Fibroblast of skin of right biceps (primary cell): Measurements from ENCODE around the gene NASP.
"Not testable (repeated sequence)": the region's sequence is repeated elsewhere in the genome, so short reads cannot be mapped to it uniquely, and the experiment has no call there.

Source experiments
- DNase-seq: peaks from one replicate; pipeline ENCODE4 v3.0.0-alpha.2; 2013

NASP gene

DNA sequence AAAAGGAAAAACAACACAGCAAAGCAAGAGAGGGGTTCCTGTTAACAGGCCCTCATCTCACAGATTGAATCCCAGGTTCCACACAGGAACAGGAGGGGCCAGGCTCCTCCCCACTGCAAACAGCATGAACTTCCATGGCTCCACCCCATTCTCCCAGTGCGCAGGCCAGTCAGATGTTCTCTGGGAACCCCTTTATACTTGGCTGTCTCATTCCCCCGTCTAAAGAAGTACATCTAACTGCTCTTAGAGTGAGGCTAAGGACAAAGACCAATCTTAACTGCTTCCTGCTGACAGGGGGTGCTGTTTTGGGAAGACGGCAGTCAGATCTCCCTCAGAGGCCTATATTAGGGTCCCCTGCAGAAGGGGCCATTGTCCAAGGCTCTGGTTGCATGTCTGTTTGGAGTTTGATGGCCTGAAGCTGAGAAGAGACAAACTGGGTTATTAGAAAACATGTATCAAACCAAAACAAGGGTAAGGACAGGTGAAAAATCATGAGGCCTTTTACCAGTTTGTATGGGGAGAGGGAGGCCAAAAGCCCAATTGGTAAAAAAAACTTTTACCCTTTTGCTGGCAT, 10.5 kb upstream of the NASP start:
- DNase-seq = no peak

DNA sequence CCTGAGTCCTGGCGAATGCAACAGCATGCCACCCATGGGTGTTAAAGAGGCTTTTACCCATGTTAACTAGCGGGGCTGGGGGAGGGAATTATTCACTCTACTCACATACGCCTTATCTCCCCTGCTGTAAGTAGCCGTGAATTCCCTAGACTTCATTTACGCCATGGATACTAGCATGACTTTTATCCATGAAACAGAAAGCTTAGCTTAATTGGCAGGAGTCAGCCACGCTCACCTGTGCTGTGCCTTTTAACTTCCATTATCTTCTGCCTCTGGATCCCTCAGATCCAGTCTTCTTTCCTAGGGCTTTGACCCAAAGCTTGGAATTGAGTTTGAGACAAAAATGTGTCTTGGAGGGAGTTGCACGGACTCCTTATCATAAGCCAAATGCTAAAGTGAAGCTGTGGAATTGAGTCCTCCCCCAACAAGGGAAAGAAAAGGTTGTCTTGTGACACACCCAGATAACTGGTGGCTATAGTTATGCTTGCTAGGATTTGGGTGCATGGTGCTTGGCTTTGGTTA, 9.7 kb upstream of the NASP start:
- DNase-seq = no peak

DNA sequence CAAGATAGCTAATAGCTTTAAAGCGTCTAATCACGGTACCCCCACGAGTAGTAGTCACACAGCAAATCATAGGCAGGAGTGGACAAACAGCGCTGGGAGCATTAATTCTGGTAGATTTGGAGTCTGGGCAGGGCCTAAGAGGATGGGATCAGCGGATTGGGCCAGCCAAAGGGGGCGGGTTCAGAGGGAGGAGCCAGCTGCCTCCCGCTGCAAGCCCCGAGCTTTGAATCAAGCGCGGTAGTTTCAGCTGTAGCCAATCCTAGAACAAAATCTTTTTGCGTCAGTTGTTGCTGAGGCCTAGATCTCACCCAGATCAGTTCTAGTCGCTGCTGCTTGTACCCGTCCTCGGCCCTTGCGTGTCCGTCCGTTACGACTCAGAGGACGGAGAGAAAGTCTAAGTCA, 576 bp upstream of the NASP start:
- DNase-seq = peak; percentile 96

DNA sequence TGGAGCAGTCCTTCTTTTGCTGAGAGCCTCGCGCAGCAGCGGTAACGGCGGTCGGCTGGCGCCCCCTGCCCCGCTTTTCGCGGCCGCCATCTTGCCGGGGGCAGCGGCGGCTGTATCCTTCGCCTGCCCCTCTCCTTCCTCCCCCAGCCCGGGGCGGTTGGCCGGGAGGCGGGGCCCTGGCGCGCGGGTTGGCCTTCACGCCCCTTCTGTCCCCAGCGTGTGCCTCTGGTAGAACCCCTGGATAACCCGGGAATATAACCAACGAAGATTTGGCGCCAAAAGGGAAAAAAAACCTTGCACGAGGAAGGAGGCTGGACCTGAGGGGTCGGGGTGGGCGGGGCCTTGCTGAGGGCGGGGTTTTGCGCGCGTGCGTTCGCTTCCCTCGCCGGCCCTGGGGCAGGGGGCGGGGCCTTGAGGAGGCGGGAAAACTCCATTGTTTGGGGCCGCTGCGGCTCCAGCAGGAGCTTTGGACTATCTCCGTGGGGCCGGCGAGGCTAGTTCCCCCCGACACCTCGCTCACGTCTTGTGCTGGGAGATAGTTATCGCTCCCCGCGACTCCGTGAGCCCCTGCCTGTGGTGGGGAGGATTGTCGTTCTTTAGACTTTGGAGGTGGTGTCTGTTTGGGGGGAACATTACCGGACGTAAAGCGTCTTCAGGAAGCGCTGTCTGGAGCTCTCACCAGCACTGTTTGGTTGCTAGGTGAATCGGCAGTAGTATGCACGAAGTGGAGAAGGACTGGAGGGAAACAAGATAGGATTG, 689 bp downstream of the NASP start:
- DNase-seq = peak; percentile 89

DNA sequence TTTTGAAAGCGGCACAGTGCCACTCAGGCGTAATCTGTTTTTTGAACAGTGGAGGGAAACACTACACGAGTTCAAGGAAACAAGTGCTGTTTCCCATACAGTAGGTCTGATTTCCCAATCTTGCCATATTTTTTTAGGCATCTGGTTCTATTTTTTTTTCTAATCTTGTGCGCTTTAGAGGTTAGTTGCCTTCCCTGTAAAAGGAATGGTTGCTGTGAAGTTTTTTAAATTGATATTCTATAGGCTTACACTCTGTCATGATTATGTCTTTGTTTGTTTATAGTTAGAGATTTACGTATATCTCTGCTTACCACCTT, 1.2 kb downstream of the NASP start:
- DNase-seq = no peak

DNA sequence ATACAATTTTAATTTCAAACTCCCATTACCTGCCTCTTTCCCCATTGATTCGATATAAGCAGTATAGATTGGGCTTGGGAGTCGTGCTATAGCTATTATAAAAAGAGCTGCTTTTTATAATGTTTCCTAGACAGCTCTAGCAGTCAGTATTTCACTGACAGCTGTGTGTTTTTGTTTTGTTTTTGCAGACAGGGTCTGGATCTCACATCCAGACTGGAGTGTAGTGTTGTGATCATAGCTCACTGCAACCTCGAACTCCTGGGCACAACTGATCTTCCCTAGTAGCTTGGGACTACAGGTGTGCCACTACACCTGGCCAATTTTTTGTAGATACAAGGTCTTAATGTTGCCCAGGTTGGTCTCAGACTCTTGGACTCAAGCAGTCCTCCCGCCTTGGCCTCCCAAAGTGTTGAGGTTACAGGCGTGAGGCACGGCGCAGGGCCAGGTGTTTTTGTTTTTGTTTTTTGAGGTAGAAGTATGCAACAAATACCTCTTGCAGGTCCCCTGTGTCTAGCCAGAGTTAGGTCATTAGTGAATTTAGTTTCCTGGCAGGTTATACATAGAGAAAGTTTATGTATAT, 1.7 kb downstream of the NASP start:
- DNase-seq = no peak

DNA sequence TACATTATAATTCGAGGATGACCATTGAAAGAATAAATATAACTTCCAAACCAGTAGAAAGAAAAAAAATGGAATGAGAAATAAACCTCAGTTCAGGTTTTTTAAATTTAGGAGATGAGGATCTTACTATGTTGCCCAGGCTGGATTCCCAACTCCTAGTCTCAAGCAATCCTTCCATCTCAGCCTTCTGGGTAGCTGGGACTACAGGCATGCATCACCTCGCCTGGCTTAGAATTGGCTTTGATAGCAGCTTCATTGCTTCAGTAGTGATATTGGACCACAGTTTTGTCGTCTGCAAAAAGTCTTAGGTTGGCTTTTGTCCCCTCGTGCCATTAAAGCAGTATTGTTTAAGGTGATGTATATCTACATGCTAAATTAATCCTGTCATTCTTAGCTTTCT, 2.9 kb downstream of the NASP start:
- no peak for DNase-seq

DNA sequence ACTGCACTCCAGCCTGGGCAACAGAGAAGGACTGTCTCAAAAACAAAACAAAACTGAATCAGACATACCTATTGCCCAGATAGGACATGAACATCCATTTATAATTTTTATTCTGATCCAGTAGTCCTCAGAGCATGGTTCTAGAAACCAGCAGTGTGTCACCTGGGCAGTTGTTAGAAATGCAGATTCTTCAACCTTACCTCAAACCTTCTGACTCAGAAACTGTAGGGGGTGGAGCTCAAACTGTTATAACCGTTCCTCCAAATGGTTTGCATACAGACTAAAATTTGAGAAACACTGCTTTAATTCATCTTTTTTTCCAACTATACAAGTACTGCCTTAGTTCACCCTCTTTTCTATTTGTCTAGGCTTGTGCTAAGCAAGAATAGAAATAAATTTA, 6.0 kb downstream of the NASP start:
- no peak for DNase-seq

DNA sequence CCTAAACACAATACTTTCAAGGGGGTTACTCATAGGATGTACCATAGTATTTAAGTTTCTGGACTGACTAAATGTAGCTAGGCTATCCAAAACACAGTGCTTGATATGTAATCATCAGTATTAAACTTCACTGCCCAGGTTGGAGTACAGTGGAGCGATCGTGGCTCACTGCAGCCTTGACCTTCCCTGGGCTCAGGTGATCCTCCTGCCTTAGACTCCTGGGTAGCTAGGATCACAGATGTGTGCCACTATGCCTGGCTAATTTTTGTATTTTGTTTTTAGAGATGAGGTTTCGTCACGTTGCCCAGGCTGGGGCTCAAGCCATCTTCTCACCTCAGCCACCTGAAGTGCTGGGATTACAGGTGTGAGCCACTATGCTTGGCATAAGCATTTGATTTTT, 10.6 kb downstream of the NASP start:
- no peak for DNase-seq

DNA sequence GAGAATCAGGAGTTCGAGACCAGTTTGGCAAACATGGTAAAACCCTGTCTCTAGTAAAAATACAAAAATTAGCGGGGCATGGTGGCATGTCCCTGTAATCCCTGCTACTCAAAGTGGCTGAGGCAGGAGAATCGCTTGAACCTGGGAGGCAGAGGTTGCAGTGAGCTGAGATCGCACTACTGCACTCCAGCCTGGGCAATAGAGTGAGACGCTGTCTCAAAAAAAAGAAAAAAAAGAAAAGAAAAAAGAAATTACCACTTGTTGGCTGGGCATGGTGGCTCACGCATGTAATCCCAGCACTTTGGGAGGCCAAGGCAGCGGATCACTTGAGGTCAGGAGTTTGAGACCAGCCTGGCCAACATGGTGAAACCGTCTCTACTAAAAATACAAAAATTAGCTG, 12.9 kb downstream of the NASP start:
- not testable (repeated sequence) for DNase-seq

DNA sequence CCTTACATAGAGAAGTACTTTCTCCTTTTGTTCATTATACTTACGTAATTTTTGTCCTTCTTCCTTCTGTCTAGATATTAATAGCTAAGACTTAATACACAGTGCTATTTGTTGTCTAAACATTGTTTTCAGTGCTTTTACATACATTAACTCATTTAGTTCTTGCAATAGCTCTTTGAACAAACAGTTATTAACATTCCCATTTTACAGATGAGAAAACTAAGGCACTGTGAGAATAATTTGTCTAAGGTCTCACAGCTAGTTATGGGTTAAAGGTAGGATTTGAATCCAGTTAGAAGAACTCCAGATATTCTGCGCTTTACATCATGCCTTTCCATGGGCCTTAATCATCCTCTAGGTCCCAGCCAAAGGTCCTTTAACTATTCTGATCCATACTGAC, 20.4 kb downstream of the NASP start:
- DNase-seq = no peak

DNA sequence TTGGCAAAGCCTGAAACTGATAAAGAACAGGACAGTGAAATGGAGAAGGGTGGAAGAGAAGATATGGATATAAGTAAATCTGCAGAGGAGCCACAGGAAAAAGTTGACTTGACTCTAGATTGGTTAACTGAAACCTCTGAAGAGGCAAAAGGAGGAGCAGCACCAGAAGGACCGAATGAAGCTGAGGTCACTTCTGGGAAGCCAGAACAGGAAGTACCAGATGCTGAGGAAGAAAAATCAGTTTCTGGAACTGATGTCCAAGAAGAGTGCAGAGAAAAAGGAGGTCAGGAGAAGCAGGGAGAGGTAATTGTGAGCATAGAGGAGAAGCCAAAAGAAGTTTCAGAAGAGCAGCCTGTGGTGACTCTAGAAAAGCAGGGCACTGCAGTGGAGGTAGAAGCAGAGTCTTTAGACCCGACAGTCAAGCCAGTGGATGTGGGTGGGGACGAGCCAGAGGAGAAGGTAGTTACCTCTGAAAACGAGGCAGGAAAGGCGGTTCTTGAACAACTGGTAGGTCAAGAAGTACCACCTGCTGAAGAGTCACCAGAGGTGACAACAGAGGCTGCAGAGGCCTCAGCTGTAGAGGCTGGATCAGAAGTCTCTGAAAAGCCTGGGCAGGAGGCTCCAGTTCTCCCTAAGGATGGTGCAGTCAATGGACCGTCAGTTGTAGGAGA, 23.7 kb downstream of the NASP start:
- DNase-seq = no peak

DNA sequence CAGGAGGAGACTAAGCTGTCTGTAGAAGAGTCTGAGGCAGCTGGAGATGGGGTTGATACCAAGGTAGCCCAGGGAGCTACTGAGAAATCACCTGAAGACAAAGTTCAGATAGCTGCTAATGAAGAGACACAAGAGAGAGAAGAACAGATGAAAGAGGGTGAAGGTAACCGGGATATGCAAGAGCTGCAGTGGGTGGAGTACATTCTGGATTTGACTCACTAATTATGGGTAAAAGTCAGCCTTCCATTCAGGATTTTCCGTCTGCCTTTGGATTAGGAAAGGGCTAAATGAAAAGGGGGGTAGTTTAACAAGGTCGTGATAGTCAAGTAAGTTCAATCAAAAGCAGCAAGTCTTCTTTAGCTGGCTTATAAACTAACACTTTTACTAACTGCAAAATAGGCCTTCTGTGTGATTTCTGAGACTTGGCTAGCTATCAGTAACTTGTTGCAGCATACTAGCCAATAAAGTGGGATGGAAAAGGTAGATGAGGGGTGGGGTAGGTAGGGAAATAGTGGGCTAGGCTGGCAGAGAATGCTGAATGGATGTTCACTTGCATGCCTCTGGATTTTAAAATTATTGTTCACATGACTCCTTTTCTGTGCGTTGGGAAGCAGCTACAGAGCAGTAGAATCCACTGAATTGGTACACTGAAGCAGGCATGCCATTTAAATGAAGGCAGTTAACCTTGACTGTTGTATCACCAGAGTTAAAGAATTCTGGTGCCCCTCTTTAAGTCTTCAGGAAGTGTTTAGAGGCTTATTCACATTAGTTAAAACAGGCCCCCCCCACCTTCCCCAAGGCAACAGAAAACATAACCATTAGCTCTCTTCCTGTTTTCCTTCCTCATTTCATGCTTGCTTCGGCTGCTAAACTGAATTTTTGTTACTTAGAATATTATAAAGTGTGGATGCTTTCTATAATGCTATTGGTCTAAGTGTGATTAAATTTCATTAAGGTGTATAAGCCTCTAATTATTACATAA, 24.6 kb downstream of the NASP start:
- no peak for DNase-seq

DNA sequence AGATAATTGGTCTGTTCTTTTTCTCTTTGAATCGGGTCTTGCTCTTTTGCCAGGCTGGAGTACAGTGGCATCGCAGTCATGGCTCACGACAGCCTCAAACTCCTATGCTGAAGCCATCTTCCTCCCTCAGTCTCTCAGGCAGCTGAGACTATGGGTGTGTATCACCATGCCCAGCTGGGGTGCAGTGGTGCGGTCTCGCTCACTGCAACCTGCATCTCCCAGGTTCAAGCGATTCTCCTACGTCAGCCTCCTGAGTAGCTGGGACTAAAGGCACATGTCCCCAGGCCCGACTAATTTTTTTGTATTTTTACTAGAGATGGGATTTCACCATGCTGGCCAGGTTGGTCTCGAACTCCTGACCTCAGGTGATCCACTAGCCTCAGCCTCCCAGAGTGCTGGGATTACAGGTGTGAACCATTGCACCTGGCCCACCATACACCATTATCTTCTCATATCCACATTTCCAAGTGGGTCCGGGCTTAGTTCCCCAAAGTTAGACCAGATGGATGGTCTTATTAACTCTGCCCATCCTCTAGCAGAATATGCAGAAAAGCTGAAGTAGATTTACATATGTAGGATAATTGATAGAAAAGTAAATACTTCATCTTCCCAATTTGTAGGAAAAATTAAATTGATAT, 26.9 kb downstream of the NASP start:
- no peak for DNase-seq

DNA sequence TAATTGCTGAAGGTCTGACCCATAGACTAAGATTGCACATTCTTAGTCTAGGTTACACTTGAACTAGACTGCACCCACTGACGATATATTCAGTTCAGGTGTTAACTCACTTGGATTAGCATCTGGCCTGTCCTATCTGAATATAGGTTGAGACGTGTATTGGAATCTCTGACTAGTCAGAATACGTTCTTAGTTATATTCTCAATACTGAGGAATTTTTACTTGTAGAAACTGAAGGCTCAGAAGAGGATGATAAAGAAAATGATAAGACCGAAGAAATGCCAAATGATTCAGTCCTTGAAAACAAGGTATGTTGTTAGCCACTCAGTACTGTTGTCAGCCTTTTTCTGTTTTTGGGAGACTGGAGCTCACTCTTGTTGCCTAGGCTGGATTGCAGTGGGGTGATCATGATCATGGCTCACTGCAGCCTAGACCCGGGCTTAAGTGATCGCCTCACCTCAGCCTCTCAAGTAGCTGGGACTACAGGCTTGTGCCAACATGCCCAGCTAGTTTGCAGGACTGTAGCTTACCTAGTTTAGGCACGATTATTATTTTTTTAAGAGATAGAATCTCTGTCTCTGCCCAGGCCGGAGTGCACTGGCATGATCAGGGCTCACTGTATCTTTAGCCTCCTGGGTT, 29.2 kb downstream of the NASP start:
- no peak for DNase-seq

DNA sequence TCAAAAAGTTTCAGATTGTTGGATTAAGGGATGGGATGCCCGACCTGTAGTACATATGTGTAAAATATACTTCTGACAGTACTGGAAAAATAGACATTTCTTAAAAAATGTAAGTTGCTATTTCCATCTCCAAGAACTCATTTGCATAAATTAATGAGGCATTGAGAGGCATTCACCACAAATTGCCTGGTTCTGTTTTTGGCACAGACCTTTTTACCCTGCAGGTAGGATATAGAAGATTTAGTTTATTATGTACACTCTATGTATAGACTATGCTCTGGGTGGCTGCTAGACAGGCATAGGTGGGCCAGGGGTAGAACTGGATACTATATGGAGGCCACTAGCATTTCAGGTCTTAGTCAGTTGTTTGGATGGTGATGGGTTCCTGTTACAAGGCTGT, 32.0 kb downstream of the NASP start:
- DNase-seq = no peak

DNA sequence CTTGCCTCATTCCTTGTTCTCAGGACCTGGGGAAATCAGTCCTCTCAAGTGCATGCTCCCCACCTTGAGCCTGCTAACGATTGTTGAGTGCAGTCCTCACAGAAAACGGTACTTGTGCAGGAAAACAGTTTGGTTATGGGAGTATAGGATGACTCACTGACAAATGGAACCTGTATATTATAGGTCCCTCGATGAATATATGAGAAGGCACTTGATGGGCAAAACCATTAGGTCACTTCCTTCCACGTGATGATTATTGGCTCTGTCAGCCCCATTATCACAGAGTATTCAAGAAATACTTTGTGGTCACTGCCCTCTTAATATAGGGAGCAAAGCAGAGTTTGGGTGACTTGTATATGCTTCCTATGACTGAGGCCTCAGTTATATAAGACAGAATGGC, 33.8 kb downstream of the NASP start:
- peak; percentile 28 for DNase-seq

DNA sequence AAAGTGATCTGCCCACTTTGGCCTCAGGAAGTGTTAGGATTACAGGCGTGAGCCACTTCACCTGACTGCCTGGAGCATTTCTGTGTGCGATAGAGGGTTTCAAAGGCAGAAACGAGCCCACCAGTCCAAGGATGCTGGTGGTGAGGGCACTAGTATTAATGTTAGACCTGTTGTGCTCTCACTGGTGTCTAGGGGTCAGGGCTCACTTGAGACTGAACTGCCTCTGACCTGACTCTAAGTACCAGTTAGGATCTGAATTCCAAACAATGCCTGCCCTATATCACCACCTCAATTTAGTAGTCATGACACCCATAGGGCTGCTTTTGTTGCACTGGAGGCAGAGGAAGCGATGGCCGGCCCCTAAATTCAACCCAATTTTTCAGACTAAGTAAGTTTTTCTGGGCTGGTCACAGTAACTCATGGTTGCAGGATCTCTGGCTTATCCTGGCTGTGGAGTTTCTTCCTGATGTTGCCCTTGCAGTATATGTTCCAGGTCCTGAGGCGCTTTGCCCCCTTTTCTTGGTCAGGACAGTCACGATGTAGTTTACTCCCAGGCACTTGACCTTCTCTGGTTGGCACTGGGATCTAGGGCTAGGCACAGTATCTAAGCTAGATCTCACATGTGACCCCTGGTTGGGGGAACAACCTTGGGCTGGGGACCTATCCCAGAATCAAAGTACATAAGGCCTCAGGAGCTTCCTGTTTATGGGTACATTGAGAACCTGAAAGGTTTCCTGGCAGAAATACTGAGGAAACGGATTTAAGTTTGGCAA, 35.5 kb downstream of the NASP start:
- no peak for DNase-seq

DNA sequence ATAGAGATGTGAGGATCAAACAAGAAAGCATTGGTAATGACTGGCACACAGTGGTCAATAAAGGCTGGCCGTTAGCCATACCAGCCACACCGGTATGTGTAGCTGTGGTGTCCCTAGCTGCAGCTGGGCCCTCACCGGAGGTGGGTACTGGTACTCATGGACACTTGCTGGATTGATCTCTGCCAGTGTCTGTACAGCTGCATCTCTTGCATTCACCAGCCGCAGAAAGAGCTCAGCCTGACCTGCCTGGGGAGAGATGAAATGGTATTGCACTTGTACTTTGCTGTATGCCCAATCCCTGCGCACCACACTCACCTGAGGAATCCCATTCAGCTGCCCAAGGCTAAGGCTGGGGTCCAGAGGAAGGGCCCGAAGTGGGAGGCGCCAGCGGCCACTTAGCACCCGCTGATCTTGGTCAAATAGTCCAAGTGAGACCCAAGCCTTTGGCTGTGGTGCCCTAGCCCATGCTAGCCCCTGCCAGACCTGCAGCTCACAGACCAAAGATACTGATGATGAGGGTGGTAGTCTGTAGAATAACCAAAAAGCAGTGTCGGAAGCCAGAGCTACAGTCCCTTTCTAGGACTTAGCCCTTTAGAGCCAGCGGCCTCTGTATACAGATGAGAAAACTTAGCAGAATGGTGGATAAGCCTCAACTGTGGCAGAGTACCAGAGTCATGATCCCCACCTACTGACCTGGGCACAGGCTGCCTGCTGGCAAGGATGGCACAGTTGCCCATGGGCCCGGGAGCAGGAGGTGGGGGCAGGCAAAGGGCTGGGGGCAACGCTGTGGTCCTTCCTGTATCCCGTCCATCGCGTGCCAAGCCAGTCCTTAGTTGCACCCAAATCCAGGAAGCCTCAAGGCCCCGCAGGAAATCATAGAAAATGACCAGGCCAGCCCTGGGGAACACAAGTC, 37.0 kb downstream of the NASP start:
- DNase-seq = no peak

DNA sequence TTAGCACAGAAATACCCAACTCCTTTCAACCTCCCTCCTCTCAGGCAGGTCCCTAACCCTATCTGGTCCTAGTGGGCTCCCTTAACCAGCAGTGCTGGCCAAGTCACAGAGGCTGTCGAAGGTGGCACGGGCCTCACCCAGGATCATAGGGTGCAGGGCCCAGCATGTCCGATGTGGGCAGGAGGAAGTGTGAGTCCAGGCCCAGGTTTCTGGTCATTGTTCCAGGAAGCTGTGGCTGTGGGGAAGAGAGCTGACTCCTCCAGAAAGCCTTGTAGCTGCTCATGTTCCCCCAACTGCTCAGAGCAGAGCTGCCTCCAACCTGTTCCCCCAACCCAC, 37.6 kb downstream of the NASP start:
- no peak for DNase-seq
